Loucy (cell line): ENCODE results near the gene GLIPR1L2.

ENCODE experiments used
- EZH2phosphoT487 ChIP-seq: fragments of 200-600 bp; IDR thresholded peaks from 2 replicates; pipeline ENCODE4 v1.6.1; 2018; ENCODE audit warnings: antibody characterized with exemption, mild to moderate bottlenecking, moderate library complexity, borderline replicate concordance
- TF ChIP-seq, protein P1 (sequence below): fragments of 200-600 bp; sonication (generic); conservative IDR thresholded peaks from 2 replicates; pipeline ENCODE4 v1.5.1; 2014; ENCODE audit warnings: mild to moderate bottlenecking, antibody characterized with exemption, low read length

DNA sequence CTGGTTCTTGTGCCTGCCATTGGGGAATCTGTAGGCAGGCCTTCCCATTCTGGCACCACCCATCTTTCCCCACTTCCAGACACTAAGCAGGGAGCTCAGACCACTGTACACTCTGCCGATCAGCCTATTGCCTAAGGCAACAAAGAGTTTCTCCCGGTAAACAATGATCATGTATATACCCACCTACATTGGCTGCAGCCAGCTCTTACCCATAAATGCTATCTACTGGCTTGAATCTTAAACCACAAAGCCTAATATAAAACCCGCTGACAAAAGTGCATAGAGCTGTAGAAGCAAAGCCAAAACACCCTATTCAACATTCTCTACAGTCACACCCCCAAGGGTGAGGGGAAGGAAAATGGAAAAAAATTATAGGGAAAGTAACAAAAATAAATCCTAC is 68.9 kb downstream of the GLIPR1L2 start:
- TF ChIP-seq, protein P1, sequence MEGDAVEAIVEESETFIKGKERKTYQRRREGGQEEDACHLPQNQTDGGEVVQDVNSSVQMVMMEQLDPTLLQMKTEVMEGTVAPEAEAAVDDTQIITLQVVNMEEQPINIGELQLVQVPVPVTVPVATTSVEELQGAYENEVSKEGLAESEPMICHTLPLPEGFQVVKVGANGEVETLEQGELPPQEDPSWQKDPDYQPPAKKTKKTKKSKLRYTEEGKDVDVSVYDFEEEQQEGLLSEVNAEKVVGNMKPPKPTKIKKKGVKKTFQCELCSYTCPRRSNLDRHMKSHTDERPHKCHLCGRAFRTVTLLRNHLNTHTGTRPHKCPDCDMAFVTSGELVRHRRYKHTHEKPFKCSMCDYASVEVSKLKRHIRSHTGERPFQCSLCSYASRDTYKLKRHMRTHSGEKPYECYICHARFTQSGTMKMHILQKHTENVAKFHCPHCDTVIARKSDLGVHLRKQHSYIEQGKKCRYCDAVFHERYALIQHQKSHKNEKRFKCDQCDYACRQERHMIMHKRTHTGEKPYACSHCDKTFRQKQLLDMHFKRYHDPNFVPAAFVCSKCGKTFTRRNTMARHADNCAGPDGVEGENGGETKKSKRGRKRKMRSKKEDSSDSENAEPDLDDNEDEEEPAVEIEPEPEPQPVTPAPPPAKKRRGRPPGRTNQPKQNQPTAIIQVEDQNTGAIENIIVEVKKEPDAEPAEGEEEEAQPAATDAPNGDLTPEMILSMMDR: no peak
- TF ChIP-seq EZH2phosphoT487: no peak
